Muscle layer of duodenum (tissue), 2 donors: ENCODE data around the gene HNRNPD.
"Not testable (repeated sequence)": the region's sequence is repeated elsewhere in the genome, so short reads cannot be mapped to it uniquely, and the experiment has no call there.

Experiments
- H3K27ac ChIP-seq: one replicate; pipeline ENCODE4 v1.7.0; 2013; ENCODE audit warnings: mild to moderate bottlenecking, low read length
- H3K27me3 ChIP-seq: one replicate; pipeline ENCODE4 v1.7.0; 2013; ENCODE audit warnings: low read depth, mild to moderate bottlenecking, control low read depth, low read length
- H3K36me3 ChIP-seq, 2 donors: one replicate each; pipeline ENCODE4 v1.7.0; 2013; ENCODE audit warnings: low read length in 2 of 2, control low read depth in 1 of 2, mild to moderate bottlenecking in 1 of 2; ENCODE audit not compliant: insufficient read depth in 2 of 2, control insufficient read depth in 1 of 2
- H3K4me1 ChIP-seq, 2 donors: one replicate each; pipeline ENCODE4 v1.7.0; 2013; ENCODE audit warnings: low read length in 2 of 2, mild to moderate bottlenecking in 2 of 2, control low read depth in 1 of 2, moderate library complexity in 1 of 2; ENCODE audit not compliant: insufficient read depth in 2 of 2, control insufficient read depth in 1 of 2
- H3K4me3 ChIP-seq, 2 donors: one replicate each; pipeline ENCODE4 v1.7.0; 2013; ENCODE audit warnings: low read length in 2 of 2, low read depth in 1 of 2, mild to moderate bottlenecking in 1 of 2
- H3K9me3 ChIP-seq, 2 donors: one replicate each; pipeline ENCODE4 v1.7.0; 2013; ENCODE audit warnings: low read length in 2 of 2, control low read depth in 1 of 2, mild to moderate bottlenecking in 1 of 2; ENCODE audit not compliant: control insufficient read depth in 1 of 2
- donor health status: healthy.

The HNRNPD gene

DNA sequence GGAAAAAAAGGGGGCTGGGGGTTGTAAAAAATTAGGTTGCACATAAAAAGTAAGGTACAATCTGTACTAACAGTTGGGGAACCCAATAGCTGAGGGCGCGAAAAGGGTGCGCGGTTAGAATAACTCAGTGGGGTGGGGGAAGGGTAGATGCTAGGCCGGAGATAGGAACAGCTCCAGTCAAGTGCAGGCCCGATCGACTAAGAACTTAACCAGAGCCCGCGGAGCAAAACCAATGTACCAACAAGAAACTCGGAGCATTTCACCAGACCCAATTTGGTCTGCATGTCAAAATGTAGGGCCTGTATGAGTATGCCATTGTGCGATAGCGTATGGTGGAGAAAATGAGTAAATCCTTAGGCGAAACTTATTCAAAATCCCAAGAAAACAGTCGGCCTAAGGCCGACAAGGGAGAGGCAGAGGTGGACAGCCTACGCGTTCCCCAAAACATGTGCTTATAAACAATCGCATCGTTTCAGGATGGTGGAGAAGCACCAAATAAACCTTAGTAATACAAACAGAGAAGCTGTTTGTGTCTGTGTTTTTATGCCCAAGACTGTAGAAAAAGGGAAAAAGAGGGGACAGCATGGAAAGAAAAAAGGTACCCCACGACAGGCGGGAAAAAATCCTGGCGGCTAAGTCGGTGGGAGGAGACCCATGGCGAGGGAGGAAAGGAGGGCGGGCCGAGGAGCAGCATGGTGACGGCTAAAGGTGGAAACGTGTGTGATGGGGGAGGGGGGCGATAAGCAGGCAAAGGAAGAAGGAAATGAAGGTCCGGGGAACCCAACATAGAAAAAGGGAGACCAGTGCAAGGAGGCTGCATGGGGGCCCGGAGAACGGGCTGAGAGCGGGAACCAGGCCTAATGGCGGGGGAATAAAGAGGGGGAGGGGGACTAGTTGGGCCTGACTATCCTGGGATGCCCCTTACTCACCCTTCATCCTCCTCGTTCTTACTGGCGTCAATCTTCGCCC lies 990 bp downstream of the HNRNPD start:
- Histone ChIP-seq H3K27ac (peak overlapping the region; percentile 90), H3K27me3 (no peaks in the 10 kb centered on the region), H3K9me3 (no peaks in the 10 kb centered on the region), H3K4me3 (peak overlapping the region; percentile 85 to 100), H3K36me3 (peaks cover 0 to 15% of the 10 kb centered on the region in 2 donors), H3K4me1 (peaks cover 27 to 40% of the 10 kb centered on the region in 2 donors)

DNA sequence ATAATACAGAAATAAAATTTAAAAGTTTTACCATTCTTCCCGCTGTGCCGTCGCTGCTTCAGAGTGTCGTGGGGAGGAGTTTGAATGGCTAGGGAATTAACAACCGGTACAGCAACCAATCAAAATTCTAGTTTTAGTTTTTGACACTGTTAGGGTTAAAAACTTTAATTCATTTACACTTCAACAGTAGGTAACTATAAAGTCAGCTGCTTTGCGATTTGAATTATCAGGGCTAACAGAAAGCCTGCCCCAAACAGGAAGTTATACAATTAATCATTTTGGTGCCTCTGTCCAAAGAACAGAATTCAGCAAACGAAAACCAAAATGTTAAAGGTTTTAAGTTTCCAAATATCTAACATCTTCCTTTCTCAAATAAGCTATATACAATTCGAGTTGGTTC lies 2.3 kb downstream of the HNRNPD start:
- H3K27ac ChIP-seq = peak overlapping the region; percentile 90
- no peaks in the 10 kb centered on the region for H3K27me3 ChIP-seq
- peaks cover 27 to 52% of the 10 kb centered on the region in 2 donors for H3K4me1 ChIP-seq
- H3K4me3 ChIP-seq = peak overlapping the region; percentile 85 to 100
- peaks cover 0 to 26% of the 10 kb centered on the region in 2 donors for H3K36me3 ChIP-seq
- H3K9me3 ChIP-seq = no peaks in the 10 kb centered on the region

DNA sequence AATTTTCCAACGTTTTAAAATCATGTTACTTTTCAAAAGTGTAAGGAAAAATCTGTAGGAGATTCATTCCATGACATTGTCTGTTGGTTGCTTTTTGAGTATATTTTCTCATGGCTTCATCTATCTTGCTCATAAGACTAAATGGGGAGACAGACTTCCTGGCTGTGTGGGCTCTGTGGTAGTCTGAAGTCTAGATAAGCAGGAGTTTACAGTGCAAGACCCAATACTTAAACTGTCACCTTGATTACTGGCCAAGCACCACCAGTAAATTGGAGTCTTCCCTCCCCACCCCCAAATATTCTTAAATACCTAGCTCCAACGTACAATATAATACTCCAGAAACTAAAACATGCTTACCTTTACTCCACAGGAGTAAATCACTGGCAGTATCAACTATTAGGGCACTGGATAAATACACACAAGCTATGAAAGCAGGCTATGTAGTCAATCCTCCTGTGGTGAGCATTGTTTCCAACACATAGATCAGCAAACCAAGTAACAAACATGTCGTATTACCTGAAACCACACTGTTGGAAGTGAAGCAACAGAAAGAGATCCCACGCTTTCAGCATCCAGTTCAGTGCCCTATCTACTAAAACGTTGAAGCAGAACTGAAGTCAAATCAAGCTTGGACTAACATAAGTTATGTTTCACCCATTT lies 6.2 kb downstream of the HNRNPD start:
- no peaks in the 10 kb centered on the region for H3K27me3 ChIP-seq
- H3K4me1 ChIP-seq = peaks cover 27 to 84% of the 10 kb centered on the region in 2 donors
- no peak overlapping the region for H3K4me3 ChIP-seq
- H3K27ac ChIP-seq = no peak overlapping the region
- peaks cover 0 to 26% of the 10 kb centered on the region in 2 donors for H3K36me3 ChIP-seq
- H3K9me3 ChIP-seq = no peaks in the 10 kb centered on the region

DNA sequence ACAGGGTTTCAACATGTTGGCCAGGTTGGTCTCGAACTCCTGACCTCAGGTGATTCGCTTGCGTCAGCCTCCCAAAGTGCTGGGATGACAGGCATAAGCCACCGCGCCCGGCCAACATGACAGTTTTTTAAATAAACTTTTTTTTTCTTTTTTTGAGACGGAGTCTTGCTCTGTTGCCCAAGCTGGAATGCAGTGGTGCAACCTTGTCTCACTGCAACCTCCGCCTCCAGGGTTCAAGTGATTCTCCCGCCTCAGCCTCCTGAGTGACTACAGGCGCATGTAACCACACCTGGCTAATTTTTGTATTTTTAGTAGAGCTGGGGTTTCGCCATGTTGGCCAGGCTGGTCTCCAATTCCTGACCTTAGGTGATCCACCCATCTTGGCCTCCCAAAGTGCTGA lies 7.4 kb downstream of the HNRNPD start:
- not testable (repeated sequence) for H3K4me3 ChIP-seq, H3K9me3 ChIP-seq, H3K27ac ChIP-seq, H3K27me3 ChIP-seq
- Histone ChIP-seq H3K36me3 (peaks cover 0 to 26% of the 10 kb centered on the region in 2 donors), H3K4me1 (peaks cover 27 to 95% of the 10 kb centered on the region in 2 donors)

DNA sequence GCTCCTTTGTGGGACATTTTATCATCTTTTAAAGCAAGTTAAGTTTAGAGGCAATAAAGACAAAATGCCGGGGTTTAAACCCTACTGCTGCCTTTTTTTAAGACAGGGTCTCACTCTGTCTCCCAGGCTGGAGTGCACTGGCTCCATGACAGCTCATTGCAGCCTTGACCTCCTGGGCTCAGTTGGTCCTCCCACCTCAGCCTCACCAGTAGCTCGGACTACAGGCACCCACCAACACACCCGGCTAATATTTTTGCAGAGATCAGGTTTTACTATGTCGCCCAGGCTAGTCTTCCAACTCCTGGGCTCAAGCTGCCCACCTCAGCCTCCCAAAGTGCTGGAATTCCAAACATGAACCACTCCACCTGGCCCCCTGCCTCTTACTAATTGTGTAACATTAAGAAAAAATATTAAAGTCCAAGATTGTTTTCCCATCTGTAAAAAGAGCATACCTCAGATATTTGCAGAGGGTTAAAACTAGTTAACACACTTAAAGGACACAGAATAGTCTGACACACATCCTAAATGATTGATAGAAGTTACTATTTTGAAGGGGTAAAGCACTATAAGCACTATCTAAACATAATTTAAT lies 9.8 kb downstream of the HNRNPD start:
- no peaks in the 10 kb centered on the region for H3K27me3 ChIP-seq
- H3K4me1 ChIP-seq = peaks cover 19 to 94% of the 10 kb centered on the region in 2 donors
- no peaks in the 10 kb centered on the region for H3K9me3 ChIP-seq
- no peak overlapping the region for H3K4me3 ChIP-seq
- H3K27ac ChIP-seq = no peak overlapping the region
- peaks cover 0 to 20% of the 10 kb centered on the region in 2 donors for H3K36me3 ChIP-seq

DNA sequence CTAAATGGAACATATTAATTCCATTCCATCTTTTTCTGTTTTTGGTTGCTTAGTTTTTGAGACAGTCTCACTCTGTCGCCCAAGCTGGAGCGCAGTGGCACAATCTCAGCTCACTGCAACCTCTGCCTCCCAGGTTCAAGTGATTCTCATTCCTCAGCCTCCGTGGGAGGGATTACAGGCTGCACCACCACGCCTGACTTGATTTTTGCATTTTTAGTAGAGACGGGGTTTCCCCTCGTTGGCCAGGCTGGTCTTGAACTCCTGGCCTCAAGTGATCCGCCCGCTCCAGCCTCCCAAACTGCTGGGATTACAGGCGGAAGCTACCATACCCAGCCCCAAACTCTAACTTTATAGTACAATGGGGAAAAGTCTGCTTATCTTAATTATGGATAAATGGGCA lies 11.2 kb downstream of the HNRNPD start:
- Histone ChIP-seq H3K9me3 (no peaks in the 10 kb centered on the region), H3K4me1 (peaks cover 9 to 85% of the 10 kb centered on the region in 2 donors), H3K4me3 (no peak overlapping the region), H3K27ac (no peak overlapping the region), H3K36me3 (peaks cover 0 to 17% of the 10 kb centered on the region in 2 donors), H3K27me3 (no peaks in the 10 kb centered on the region)

DNA sequence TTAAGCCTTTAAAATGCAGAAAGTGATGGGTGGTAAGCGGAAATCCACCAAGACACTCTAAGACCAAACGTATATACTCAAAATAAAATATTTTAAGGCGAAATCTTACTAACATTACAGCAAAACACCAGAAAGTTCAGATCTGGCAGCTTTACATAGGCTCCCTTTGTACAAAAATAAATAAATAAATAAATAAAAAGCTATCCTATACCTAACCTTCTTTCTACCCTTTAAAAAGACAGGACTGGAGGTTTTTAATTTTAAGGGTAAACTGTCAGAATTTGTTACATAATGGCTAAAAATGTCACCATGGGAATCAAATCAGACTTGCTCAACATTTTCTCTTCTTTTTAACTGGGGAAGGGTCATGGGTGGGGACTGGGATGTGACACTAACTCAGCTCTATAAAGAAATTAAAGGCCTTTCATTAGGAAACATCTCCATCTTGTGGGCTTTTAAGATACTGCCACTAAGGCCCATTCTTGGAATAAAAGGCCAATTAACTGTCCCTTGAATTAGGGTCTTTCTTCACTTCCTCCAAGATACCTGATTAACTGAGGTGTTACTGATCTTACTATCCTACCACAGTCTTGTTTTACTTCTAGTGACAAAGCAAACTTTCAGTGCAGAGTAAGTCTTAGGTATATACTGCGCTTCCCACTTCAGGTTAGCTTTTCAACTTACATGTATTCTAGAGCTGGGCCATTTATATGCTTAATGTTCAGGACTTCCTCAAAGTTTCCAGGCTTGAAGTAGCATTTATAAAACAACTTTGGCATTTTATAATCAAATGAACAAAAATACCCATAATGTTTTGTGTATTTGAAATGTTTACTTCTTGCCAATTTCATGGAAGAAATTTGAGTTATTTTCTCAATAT lies 13.3 kb downstream of the HNRNPD start:
- Histone ChIP-seq H3K4me3 (no peak overlapping the region), H3K27me3 (no peaks in the 10 kb centered on the region), H3K4me1 (peaks cover 9 to 65% of the 10 kb centered on the region in 2 donors), H3K36me3 (peaks cover 15 to 19% of the 10 kb centered on the region in 2 donors), H3K27ac (no peak overlapping the region), H3K9me3 (no peaks in the 10 kb centered on the region)

DNA sequence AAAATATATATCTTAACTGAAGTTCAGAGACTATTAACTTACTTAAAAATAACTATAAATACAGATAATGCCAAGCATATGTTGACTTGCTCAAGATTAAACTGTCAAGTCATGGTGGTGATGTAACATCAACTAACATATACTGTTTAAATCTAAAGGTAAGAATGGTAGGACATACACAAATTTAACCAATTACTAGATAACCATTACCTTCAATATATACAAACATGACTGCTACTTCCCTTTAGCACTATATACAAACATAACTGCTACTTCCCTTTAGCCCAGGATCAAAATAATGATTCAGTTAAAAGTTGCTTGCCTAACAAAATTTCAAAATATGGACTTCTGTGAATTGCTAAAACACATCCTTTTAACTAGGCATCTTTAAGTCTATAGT lies 14.9 kb downstream of the HNRNPD start:
- no peak overlapping the region for H3K27ac ChIP-seq
- peaks cover 27 to 33% of the 10 kb centered on the region in 2 donors for H3K36me3 ChIP-seq
- H3K27me3 ChIP-seq = no peaks in the 10 kb centered on the region
- H3K4me3 ChIP-seq = no peak overlapping the region
- peaks cover 9 to 51% of the 10 kb centered on the region in 2 donors for H3K4me1 ChIP-seq
- no peaks in the 10 kb centered on the region for H3K9me3 ChIP-seq

DNA sequence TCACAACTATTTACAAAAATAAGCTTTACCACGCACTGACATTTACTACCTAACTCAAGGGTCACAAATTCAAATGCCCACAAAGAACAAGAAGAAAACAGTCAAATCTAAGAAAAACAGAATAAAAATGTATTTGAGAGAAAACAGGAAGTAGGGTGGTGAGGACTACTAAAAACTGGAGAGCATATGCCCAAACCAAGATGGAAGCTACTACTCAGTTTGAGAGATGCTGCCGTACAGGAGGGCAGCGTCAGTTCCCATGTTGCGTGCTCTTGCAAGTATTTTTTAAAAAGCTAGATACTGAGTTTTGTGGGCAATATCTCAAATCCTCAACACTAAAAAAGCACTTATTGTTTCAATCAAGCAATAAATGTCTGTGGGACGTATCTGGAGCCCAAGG lies 16.2 kb downstream of the HNRNPD start:
- no peaks in the 10 kb centered on the region for H3K27me3 ChIP-seq
- no peak overlapping the region for H3K27ac ChIP-seq
- H3K9me3 ChIP-seq = no peaks in the 10 kb centered on the region
- H3K4me3 ChIP-seq = no peak overlapping the region
- peaks cover 4 to 44% of the 10 kb centered on the region in 2 donors for H3K4me1 ChIP-seq
- peaks cover 35 to 45% of the 10 kb centered on the region in 2 donors for H3K36me3 ChIP-seq

DNA sequence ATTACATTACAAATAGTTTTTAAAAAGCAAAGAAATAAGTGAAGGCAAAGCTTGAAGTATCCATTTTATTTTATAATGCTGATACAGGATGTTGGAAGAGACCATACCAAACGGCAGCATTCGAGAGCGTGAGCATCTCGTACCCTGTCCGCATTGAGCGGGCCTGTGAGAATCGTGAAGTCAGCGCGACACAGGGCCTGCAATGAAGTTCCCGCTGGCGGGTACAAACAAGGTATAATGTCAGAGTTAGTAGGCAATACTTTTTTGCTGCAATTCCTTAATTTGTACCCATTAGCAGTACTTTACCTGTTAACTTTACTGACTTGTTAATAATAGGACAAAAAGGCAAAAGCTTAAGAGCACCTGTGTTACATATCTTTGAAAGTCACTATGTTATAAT lies 19.0 kb downstream of the HNRNPD start:
- Histone ChIP-seq H3K27ac (no peak overlapping the region), H3K9me3 (no peaks in the 10 kb centered on the region), H3K36me3 (peaks cover 40 to 51% of the 10 kb centered on the region in 2 donors), H3K4me3 (no peak overlapping the region), H3K4me1 (peaks cover under 1 to 19% of the 10 kb centered on the region in 2 donors), H3K27me3 (no peaks in the 10 kb centered on the region)
